NCI-H146 treated with DMSO at 0.1 percent for 48 hours (cell line): Measurements from ENCODE around the gene TMEM87B.
"Not testable (repeated sequence)": the region's sequence is repeated elsewhere in the genome, so short reads cannot be mapped to it uniquely, and the experiment has no call there.

Experiments used
- DNase-seq: peaks from one replicate; lab custom pipeline; 2025; ENCODE audit not compliant: unreplicated experiment; lab: John Stamatoyannopoulos, UW

TMEM87B gene

DNA sequence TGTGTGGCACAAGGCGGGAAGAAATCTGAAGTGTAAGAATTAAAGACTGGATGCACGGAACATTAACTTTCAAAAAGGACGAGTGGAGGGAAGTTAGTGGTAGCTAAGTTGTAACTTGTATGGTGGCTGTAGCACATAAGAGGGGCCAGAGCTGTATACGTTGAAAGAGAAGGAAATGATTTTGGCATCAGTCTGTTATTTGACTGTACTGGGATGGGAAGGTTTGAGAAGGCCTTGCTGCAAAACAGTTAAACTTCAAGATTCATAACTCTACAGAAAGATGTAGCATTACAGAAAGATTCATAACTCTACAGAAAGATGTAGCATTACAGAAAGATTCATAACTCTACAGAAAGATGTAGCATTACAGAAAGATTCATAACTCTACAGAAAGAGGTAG is 58.3 kb downstream of the TMEM87B start:
- not testable (repeated sequence) for DNase-seq

DNA sequence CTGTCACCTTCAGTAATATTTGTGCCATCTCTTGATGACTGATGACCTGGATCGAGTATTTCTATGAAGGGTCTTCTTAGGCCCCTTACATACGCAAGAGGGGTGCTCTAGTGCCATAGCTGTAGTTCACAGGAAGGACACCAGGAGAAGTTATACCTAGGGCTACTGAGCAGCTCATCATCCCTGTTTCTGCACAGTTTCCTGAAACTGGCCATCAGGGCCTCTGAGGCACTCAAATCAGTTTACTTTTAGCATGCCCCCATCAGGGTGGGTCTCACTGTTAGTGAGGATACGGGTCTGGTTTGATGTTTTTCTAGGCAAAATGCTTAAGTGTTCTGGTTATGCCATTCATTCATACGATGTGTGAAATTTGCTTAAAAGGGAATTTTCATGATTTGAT is 63.1 kb downstream of the TMEM87B start:
- DNase-seq = no peak

DNA sequence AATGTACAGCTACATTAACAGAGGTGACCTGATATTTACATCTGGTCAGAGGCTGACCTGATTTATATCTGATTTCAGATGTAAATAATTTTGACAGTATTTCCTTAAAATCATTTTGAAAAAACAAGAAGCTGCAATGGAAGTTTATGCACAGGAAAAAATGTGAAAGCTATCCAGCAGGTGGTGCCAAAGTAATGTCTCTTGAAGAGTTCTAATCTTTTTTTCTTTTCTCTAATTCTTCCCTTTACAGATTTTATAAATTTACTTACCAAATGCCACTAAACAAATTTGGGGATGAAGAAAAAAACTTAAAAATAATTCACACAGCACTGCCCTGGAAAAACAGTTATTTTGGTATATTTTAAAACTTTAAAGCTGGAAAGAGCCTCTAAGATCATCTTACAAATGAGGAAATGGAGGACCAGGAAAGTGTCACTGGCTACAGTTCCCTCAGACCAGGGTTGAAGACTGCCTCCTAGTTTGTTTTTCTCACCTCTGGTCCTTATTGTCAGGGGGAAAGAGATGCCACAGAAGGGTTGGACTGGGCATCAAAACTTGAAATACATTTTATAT is 66.7 kb downstream of the TMEM87B start:
- DNase-seq = no peak

DNA sequence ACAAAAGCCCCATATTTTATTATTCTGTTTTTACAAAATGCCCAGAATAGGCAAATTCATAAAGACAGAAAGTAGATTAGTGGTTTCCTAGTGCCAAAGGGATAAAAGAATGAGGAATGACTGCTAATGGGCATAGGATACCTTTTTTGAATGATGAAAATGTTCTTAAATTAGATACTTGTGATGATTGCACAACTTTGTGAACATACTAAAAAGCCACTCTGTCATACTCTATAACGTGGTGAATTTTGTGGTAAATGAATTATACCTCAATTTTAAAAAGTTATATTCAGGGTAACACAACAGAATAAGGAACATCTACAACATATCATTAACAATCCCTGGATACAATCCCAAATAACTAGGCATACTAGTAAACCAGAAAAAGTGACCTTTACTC is 74.0 kb downstream of the TMEM87B start:
- no peak for DNase-seq

DNA sequence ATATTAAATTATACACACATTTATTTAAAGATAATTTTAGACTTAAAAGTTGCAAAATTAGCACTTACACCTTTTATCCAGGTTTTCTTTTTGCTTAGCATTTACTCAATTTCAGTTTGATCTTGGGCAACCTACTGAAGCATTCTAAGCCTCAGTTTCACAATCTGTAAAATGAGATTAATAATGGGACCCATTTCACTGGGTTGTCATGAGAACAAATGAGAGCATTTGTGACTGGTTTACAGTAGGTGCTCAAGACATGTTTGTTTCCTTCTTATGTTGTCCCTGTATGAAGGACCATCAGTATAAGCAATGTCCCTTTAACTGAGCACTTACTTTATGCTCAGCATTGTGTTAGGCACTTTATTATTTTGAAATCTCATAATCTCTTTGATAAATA is 78.3 kb downstream of the TMEM87B start:
- DNase-seq = no peak

DNA sequence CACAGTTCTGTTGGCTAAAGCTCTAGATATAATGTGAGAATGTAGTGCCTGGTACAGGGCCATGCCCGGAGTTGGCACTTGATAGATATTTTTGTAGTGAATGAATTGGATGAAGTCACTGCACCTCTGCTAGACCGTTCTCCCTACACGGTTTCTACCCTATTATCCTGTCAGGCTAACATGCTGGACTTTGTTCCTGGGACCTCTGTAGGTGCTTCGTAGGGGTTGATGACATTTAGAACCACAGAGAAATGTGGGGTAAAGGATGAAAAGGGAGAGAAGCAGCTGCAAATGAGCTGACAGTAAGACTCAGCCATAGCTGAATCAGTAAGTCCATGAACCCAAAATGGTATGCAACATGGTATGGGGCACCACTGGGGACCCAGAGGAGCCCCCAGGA is 79.1 kb downstream of the TMEM87B start:
- DNase-seq = no peak

DNA sequence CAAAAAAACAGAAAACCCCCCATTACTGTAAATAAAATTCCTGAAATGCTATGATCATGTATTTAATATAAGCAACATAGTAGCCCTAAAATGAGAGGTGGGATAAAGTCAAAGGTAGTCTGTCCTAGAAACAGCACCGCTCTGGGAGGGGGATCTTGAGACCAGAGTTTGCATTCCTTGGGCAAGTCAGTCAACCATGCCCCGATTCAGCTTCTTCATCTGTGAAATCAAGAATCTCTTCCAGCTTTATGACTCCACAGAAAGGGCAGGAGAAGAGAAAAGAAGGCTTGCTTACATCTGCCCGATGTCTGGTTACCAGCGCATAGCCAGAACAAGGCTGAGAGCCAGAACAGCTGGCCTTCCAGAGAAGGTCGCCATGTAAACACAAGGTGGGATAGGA is 81.0 kb downstream of the TMEM87B start:
- no peak for DNase-seq

DNA sequence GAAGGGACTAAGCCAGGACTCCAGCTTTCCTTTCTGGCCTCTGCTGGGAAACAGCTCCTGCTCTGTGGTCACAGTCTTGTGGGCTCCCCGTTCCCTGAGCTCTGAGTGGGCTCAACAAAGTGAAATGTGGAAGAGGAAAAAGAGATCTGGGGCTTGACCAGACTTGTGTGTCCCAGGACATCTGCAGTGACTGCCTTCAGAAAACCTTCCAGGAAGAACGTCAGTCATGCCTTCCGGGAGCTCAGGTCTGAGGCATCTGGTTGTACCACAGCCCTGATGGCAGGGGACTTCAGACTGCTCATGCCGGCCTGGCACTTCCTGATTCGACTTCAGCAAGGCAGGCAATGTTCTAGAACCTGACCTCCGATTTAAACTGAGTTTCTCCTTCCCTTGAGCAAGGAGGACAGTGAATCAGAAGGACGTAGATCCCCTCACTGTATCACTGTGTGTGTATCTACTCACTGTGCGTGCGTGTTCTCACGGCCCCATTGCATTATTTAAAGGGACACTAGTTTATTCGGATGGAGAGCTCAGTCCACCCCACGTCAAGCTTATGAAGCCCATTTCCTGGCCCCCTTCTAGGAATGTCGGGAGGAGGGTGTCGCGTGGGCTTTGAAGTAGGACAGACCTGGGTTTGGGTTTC is 82.6 kb downstream of the TMEM87B start:
- peak; percentile 23 for DNase-seq

DNA sequence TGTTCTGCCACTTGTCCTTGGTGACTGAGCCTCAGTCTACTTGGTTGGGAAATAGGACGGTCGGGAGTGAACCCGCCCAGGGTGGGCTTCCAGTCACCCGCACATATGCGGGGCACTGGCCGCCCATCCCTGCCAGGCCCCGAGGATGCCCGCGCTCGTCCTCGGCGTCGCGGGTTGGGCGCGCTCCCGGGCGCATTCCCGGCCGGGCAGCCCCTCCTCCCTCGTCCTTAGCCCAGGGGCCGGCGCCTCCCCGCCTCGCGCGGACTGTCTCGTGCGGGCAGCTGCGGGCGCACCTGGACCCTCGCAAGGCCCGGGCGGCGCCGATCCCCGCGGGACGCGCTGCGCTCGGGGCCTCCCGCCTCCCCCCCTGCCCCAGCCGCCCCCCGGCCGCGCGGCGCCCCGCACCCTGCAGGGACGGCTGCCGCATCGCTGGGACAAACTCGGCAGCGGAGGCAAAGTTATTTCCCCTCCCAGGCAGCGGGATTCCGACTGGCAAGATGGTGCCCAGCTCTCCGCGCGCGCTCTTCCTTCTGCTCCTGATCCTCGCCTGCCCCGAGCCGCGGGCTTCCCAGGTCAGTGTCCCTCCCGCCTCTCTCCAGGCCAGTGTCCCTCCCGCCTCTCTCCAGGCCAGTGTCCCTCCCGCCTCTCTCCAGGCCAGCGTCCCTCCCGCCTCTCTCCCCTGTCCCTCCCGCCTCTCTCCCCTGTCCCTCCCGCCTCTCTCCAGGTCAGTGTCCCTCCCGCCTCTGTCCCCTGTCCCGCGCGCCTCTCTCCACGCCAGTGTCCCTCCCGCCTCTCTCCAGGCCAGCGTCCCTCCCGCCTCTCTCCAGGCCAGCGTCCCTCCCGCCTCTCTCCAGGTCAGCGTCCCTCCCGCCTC is 83.3 kb downstream of the TMEM87B start, which contains the start of gene FBLN7:
Gene FBLN7 (plus strand): TSS at position 227 of the 874 bp plus-strand sequence. CDS start 271 bp downstream, at position 498.
- peak; percentile 33 for DNase-seq

DNA sequence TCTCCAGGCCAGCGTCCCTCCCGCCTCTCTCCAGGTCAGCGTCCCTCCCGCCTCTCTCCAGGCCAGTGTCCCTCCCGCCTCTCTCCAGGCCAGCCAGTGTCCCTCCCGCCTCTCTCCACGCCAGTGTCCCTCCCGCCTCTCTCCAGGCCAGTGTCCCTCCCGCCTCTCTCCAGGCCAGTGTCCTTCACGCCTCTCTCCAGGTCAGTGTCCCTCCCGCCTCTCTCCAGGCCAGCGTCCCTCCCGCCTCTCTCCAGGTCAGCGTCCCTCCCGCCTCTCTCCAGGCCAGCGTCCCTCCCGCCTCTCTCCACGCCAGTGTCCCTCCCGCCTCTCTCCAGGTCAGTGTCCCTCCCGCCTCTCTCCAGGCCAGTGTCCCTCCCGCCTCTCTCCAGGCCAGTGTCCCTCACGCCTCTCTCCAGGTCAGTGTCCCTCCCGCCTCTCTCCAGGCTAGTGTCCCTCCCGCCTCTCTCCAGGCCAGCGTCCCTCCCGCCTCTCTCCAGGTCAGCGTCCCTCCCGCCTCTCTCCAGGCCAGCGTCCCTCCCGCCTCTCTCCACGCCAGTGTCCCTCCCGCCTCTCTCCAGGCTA is 84.1 kb downstream of the TMEM87B start:
- not testable (repeated sequence) for DNase-seq

DNA sequence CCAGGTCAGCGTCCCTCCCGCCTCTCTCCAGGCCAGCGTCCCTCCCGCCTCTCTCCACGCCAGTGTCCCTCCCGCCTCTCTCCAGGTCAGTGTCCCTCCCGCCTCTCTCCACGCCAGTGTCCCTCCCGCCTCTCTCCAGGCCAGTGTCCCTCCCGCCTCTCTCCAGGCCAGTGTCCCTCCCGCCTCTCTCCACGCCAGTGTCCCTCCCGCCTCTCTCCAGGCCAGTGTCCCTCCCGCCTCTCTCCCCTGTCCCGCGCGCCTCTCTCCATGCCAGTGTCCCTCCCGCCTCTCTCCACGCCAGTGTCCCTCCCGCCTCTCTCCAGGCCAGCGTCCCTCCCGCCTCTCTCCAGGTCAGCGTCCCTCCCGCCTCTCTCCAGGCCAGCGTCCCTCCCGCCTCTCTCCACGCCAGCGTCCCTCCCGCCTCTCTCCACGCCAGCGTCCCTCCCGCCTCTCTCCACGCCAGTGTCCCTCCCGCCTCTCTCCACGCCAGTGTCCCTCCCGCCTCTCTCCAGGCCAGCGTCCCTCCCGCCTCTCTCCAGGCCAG is 84.7 kb downstream of the TMEM87B start:
- not testable (repeated sequence) for DNase-seq

DNA sequence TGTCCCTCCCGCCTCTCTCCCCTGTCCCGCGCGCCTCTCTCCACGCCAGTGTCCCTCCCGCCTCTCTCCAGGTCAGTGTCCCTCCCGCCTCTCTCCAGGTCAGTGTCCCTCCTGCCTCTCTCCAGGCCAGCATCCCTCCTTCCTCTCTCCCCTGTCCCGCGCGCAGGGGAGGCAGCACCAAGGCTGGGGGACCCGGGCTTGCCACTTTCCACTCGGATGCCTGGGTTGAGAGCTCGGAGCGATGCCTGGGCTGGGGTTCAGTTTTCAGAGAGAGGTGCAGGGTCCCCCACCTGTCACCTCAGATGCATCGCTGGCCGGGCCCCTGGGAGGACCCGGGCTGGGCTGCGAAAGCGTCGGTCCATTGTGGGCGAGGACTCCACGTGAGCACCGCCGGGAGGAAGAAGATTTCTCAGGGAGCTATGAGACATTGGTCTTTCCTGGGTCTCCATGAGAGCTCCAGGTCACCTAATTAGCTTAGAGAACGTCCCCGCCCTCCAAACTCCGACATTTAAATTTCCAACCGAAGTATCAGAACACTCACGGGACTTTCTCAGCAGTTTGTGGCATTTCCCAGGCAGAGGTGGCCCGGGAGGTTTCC is 85.2 kb downstream of the TMEM87B start:
- no peak for DNase-seq

DNA sequence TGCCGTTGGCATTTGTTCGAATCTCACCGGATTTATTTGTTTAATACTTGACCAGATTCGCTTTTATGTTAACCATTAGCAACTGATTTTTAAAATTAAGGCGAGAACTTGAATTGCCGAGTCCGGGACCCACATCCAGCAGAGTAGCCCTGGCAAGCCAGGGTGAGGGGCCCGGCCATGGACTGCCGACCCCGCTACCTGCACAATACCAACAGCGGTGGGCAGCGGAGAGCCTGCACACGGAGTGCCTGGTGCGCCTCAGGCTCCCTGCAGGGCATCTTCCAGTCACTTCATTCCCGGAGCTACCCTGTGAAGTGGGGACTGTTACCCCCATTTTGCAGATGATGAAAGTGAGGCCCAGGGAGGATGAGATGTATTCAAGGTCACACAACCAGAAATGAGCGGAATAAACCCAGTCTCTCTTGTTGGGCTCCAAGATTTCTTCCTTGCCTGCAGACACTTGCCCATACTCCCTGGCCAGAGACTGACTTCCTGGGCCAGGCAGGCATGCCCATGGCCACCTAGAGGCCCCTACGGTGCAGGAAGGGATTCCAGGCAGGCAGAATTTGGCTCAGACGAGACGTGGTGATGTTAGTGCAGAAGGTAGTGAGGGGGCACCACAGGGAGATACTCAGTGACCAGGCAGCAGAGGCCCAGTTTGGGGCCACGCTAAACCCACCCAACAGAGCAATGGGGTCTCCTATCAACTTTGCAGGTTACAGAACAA is 86.0 kb downstream of the TMEM87B start:
- DNase-seq = no peak

DNA sequence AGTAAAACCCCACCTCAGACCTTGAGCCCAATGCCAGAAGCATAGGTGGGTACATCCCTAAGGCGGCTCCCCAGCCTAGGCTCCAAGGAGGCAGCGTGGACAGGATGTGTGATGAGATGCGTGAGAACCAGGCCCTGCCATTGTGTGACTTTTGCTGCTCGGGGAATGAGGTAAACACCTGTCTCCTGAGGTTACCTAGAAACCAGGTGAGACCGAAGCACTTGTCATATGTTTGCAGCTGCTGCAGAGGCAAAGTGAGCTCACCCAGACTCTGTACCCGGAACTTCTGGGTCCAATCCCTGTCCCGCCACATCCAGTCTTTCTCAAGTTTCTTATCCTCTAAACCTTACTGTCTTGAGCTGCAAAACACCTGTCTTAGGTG is 86.5 kb downstream of the TMEM87B start:
- peak; percentile 58 for DNase-seq

DNA sequence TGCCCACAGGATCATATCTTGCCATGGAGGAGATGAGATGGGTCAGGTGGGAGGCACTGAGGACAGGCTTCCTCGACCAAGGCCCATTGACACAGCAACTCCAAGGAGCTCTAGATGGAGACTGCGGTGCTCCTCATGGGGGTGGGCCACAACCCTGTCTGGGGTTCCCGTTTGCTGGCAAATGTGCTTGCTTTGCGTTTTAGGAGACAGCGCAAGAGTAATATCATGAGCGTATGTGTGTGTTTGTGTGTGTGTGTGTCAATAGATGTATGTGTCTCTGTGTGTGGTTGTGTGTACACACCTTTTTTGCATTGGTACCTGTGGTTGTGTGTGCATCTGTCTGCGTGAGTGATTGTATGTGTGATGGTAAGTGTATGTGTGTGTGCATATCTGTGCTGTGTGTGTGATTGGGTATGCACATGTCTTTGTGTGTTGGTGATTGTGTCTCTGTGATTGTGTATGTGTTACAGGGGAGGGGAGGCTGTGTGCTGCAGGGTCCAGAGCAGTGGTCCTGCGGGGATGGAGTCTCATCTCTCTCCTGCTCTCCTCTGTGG is 87.5 kb downstream of the TMEM87B start:
- DNase-seq = no peak

DNA sequence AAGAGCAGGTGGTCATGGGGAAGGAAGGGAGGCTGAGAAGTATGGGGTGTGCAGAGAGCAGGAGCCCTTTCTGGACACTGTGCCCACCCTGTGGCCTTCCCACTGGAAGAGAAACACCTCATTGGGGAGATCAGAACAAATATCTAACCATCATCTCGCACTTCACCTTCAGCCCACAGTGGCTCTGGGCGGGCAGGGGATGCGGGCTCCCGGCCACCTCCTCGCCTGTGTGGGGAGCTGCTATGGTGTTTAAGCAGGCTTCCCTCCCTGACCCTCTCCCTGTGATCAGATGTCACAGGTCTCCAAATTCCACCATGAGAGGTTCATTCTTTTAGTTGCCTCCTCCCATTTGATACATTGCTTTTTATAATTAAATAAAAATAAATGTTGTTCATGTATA is 88.1 kb downstream of the TMEM87B start:
- DNase-seq = no peak

DNA sequence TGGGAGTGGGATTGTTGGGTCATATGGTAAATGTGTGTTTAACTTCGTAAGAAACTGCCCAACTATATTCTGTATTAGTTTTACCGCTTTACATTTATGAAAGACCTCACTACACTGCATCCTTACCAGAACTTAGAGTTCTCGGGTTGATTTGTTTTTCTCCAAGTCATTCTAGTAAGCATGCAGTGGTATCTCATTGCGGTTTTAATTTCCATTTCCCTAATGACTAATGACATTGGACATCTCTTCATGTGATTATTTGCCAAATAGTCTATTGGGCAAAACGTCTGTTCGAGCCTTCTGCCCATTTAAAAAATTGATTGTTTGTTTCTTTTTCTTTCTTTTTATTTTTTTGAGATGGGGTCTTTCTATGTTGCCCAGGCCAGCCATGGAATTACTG is 89.9 kb downstream of the TMEM87B start:
- DNase-seq = no peak

DNA sequence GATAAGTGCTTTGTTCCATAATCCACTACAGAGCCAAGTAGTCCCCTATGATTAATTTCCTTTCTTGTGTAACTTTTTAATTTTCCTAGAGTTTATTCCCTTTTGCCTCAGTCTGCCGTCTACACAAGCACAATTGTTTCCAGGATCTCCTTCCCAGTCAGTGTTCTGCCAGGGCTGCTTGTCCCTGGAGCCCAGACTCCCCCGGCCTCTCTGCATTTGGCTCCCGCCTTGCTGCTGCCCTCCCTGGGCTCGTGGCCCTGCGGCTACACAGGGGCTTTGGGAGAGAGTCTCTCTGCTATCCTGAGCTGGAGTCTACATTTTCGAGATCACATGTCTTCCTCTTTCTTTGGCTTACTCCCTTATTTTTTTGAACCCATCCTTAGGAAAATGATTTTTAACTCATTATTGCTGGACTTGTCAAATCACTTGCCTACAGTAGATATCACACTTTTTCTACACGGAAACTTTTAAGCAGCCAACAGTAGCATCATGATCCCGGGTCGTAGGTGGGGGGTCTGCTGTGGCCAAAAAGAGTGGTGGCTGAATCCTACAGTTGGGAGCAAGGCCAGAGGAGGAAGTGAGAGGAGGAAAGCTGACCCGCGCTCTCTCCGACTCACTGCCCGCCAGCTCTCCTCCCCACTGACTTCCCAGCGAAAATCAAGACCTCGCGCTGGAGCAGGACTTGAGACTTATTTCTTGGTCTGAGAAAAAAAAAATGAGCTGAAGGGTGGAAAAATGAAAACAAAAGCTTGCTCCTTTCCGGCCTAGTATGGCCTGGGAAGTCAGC is 92.5 kb downstream of the TMEM87B start:
- DNase-seq = no peak

DNA sequence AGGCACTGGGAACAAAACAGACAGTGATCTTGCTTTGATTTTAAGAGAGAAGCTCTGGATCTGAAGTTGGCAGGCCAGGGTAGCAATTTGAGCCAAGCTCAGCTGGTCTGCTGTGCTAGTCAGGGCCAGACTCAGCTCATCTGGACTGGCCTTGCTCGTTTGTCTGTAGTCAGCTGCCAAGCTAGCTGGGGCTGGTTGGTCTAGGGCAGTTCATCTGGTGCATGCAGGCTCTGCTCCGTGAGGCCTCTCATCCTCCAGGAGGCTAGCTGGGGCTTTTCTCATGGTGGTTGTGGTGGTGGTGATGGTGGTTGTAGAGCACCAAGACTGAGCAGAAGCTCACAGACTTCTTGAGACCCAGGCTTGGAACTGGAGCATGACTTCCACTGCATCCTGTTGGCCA is 93.4 kb downstream of the TMEM87B start:
- no peak for DNase-seq
